Peyer's patch (tissue), 4 donors: ENCODE results near the gene CSNK1A1L.

Experiments
- CTCF ChIP-seq, 6 experiments: fragments of 450-650 bp in 4 of 6; fragments of 200-600 bp in 2 of 6; sonication (generic) in 1 of 6; IDR thresholded peaks; one replicate each; pipeline ENCODE4 v1.5.1; 2017 to 2019; ENCODE audit warnings: antibody characterized with exemption in 6 of 6, mild to moderate bottlenecking in 3 of 6, moderate library complexity in 1 of 6
- POLR2A ChIP-seq, 2 donors: fragments of 450-650 bp; IDR thresholded peaks; one replicate each; pipeline ENCODE4 v1.5.1; 2017; ENCODE audit warnings: antibody characterized with exemption in 2 of 2, mild to moderate bottlenecking in 2 of 2, moderate library complexity in 2 of 2

GRCh38 chr13:37076818-37077217, 28.6 kb downstream of the CSNK1A1L start:
- no peak for TF ChIP-seq CTCF (IDR thresholded peaks at IDR 0.05)
- TF ChIP-seq POLR2A (IDR thresholded peaks at IDR 0.05): no peak
